ENCODE data around the gene KCNT1. TPM values are rescaled to one million over a fixed set of nuclear protein-coding genes. Genes with fewer than 3 reads are reported as not detected.

KCNT1 gene
- polyA plus RNA-seq, 2 of the 4 experiments (the other 2 are of a cell fraction) = not detected

GRCh38 chr9:135812961-135813360 lies 111.0 kb downstream of the KCNT1 start:
- no peak for FAIRE-seq
- H3K27ac ChIP-seq = no peak overlapping the region
- ATAC-seq = no peak
- TF ChIP-seq RCOR1 (IDR thresholded peaks at IDR 0.05; ENCODE audit: low read depth, low read length) (no peak), HOXA7 (CRISPR knock-in tag; IDR thresholded peaks at IDR 0.05) (no peak), FOSB (CRISPR knock-in tag; IDR thresholded peaks at IDR 0.05) (no peak), PHF8 (IDR thresholded peaks at IDR 0.05; ENCODE audit: borderline replicate concordance, low read depth) (no peak), BHLHE40 (IDR thresholded peaks at IDR 0.05; ENCODE audit: low read depth, low read length) (no peak), CBX2 (IDR thresholded peaks at IDR 0.05; ENCODE audit: borderline replicate concordance, low read depth) (no peak), USF2 (IDR thresholded peaks at IDR 0.05) (no peak), HEYL (CRISPR knock-in tag; IDR thresholded peaks at IDR 0.05) (no peak), MAFK (IDR thresholded peaks at IDR 0.05; ENCODE audit: partially characterized antibody) (no peak)
- no peak for DNase-seq (ENCODE audit: low read depth in 1 of 2, low spot score in 1 of 2)
- 94% methylated on average over 13 of the region's 13 CpGs for WGBS (ENCODE audit: missing lambda C conversion rate)
- ChIA-PET POLR2A (no interaction called here), CTCF (interaction anchor here (1.5 kb wide), 1 partner anchor 16 kb away, joined by 5 read pairs; no protein-coding TSS in a partner anchor)
- no peak overlapping the region for H3K4me3 ChIP-seq
- H3K4me2 ChIP-seq = no peak overlapping the region
- H3K9me3 ChIP-seq = no peaks in the 10 kb centered on the region
- no peaks in the 10 kb centered on the region for H3K4me1 ChIP-seq

- H3K4me1 ChIP-seq = no peaks in the 10 kb centered on the region
- no peak for TF ChIP-seq KDM1A (IDR thresholded peaks at IDR 0.05; ENCODE audit: low read depth)
- no peak for TF ChIP-seq ELK1 (IDR thresholded peaks at IDR 0.05; ENCODE audit: low read depth, low read length)
- no peak for TF ChIP-seq NPAS2 (CRISPR knock-in tag; IDR thresholded peaks at IDR 0.05; ENCODE audit: borderline replicate concordance)
- TF ChIP-seq POLR2AphosphoS2 (conservative IDR thresholded peaks at IDR 0.05; ENCODE audit: low read length) = no peak
- no peak for TF ChIP-seq JUNB (IDR thresholded peaks at IDR 0.05)
- TF ChIP-seq RNF2 (IDR thresholded peaks at IDR 0.05; ENCODE audit: borderline replicate concordance, low read depth) = no peak
- TF ChIP-seq BCL3 (IDR thresholded peaks at IDR 0.05) = no peak
- TF ChIP-seq SMC3 (IDR thresholded peaks at IDR 0.05) = no peak
- no peak for TF ChIP-seq FOSB (CRISPR knock-in tag; IDR thresholded peaks at IDR 0.05)
- no peak for TF ChIP-seq RCOR1 (IDR thresholded peaks at IDR 0.05; ENCODE audit: low read depth, low read length)
- no peak for TF ChIP-seq SREBF2 (IDR thresholded peaks at IDR 0.05)
- no peak for TF ChIP-seq E2F6 (IDR thresholded peaks at IDR 0.05; ENCODE audit: borderline replicate concordance, low read depth)
- no peak for TF ChIP-seq TFCP2L1 (CRISPR knock-in tag; IDR thresholded peaks at IDR 0.05)
- H3K4me3 ChIP-seq = no peak overlapping the region
- ChIA-PET POLR2A (no interaction called here), CTCF (interaction anchor here (0.8 kb wide), 1 partner anchor 17 kb away, joined by 3 read pairs; no protein-coding TSS in a partner anchor)
- H3K9me3 ChIP-seq = no peaks in the 10 kb centered on the region
- FAIRE-seq = no peak
- no peak overlapping the region for H3K4me2 ChIP-seq
- ATAC-seq = no peak
- DNase-seq (ENCODE audit: low read depth in 1 of 2, low spot score in 1 of 2) = no peak
- H3K27ac ChIP-seq = no peak overlapping the region
- WGBS (ENCODE audit: missing lambda C conversion rate) = 89% methylated on average over 12 of the region's 14 CpGs
Observed at GRCh38 chr9:135813671-135814290, 111.8 kb downstream of the KCNT1 start.
